Fibroblast of skin of right quadriceps (primary cell): ENCODE measurements around the gene CYSRT1.
"Not testable (repeated sequence)": the region's sequence is repeated elsewhere in the genome, so short reads cannot be mapped to it uniquely, and the experiment has no call there.

ENCODE experiments used
- DNase-seq: peaks from one replicate; pipeline ENCODE4 v3.0.0-alpha.2; 2013

The CYSRT1 gene

DNA sequence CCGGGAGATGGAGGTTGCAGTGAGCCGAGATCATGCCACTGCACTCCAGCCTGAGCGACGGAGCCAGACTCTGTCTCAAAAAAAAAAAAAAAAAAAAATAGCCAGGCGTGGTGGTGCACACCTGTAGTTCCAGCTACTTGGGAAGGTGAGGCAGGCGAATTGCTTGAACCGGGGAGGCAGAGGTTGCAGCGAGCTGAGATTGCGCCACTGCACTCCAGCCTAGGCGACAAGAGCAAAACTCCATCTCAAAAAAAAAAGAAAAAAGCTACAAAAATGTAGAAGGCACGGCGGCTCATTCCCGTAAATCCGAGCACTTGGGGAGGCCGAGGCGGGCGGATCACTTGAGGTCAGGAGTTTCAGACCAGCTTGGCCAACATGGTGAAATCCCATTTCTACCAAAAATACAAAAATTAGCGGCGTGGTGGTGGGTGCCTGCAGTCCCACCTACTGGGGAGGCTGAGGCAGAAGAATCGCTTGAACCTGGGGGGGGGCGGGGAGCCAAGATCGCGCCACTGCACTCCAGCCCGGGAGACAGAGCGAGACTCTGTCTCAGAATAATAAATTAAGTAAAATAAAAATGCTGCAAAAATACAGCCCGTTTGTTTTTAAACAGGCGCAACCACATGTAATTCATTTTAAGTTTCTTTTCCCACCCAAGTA is 14.7 kb downstream of the CYSRT1 start:
- not testable (repeated sequence) for DNase-seq

- DNase-seq, result peak; percentile 60
Observed at GRCh38 chr9:137240318-137240840, 15.4 kb downstream of the CYSRT1 start.

DNA sequence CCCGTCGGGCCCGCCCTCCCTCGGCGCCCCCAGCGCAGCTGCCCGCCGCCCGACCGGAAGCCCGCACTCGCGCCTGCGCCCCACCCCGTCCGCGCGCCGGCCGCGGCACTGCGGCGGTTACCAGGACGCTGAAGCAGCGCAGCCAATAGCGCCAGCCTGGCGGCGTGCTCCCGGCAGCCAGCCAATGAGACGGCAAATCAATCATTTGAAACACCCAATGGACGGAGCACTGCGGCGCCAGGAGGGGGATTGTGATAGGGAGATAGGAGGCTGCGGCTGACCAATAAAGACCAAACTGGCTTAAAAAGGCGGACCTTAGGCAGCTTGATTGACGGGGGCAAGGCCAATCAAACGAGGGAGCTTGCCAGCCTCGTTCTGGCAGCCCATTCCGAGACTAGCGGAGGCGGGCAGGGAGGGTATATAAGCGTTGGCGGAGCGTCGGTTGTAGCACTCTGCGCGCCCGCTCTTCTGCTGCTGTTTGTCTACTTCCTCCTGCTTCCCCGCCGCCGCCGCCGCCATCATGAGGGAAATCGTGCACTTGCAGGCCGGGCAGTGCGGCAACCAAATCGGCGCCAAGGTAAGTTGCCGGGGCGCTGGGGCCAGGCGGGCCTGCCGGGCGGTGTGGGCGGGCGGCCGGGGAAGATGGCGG is 16.0 kb downstream of the CYSRT1 start, which contains the start of gene TUBB4B:
TSS of gene TUBB4B (plus strand) at position 447 of the 649 bp plus-strand sequence. CDS start at position 521, 74 bp downstream.
- DNase-seq, result peak; percentile 100

- DNase-seq, result peak; percentile 48
Observed at GRCh38 chr9:137241490-137242268, 16.7 kb downstream of the CYSRT1 start.

GRCh38 chr9:137242269-137243203 is 17.6 kb downstream of the CYSRT1 start:
- DNase-seq, result no peak

DNA sequence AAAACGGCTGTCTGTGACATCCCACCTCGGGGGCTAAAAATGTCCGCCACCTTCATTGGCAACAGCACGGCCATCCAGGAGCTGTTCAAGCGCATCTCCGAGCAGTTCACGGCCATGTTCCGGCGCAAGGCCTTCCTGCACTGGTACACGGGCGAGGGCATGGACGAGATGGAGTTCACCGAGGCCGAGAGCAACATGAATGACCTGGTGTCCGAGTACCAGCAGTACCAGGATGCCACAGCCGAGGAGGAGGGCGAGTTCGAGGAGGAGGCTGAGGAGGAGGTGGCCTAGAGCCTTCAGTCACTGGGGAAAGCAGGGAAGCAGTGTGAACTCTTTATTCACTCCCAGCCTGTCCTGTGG is 18.3 kb downstream of the CYSRT1 start:
- not testable (repeated sequence) for DNase-seq

DNA sequence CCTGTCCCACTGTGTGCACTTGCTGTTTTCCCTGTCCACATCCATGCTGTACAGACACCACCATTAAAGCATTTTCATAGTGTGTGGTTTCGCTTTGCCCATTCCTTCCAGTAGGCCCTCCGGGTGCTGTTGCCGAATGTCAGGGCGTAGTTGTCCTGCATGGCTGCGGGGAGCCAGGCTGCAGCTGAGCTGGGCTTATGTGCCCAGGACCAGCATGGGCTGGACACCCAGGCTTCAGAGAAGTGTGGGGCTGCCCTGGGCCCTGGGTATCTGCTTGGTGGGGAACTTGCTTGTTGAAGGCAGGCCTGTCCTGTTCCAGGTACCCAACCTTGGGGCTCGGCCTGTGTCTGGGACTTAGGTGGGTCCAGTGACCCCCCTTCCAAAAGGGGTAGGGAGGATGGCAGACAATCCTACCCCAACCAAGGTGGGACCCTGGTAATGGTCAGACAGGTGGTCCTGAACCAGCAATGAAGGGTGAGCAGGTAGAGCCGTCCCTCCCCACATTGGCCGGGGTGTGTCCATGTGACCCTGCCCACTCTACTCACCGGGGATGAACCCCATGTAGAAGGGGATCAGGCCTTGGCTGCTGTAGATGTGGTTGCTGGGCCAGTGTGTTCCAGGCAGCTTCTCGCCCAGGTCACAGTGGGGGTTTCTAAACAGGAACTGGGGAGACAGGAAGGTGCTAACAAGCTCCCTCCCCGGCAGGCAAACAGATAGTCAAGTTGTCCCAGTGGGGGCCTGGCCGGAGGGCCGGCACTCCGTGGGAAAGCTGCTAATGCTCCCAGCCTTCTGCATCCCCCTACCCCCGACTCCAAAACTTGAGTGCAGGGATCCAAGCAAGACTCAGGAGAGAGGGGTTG is 18.9 kb downstream of the CYSRT1 start:
- DNase-seq, result no peak

DNA sequence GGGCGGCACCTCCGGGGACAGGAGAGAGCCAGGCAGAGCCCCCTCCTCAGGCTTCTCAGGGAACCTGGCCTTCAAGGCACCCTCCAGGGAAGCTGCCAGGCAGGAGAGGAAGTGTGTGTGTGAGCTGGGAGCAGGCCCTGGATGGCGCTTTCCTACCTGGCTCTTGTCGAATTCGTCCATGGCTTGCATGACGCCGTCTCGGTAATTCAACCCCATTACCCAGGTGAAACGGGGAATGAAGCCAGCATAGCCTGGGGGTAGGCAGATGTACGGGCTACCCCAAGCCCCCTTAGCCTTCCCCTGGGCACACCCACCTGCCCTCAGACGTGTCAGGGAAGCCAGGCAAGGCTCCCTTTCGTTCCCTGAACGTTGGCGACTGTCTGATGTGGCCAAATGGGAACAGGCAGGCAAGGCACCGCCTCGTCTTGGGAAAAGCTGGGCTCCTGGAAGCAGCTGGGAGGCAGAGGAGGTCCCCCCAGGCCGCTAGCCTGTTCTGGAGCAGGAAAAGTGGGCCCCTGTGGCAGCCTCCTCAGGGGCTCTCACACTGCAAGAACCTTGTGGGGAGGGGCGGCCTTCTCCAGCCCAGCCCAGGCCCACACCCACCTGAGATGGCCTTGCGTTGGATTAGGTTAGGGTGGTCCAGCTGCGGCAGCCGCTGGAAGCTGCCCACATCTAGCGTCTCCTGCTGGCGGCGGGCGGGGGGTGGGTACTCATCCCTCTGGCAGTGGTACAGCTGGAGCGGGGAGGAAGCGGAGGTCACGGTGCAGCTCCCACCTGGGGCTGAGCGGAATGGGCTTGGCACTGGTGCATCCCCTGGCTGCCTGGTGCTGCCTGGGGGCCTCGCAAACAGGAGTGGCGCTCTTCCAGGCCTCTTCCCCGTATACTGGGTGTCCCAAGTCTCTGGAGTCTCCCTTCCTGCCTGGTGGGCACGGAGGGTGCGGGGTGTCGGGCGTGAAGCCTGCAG is 19.8 kb downstream of the CYSRT1 start:
- no peak for DNase-seq

DNA sequence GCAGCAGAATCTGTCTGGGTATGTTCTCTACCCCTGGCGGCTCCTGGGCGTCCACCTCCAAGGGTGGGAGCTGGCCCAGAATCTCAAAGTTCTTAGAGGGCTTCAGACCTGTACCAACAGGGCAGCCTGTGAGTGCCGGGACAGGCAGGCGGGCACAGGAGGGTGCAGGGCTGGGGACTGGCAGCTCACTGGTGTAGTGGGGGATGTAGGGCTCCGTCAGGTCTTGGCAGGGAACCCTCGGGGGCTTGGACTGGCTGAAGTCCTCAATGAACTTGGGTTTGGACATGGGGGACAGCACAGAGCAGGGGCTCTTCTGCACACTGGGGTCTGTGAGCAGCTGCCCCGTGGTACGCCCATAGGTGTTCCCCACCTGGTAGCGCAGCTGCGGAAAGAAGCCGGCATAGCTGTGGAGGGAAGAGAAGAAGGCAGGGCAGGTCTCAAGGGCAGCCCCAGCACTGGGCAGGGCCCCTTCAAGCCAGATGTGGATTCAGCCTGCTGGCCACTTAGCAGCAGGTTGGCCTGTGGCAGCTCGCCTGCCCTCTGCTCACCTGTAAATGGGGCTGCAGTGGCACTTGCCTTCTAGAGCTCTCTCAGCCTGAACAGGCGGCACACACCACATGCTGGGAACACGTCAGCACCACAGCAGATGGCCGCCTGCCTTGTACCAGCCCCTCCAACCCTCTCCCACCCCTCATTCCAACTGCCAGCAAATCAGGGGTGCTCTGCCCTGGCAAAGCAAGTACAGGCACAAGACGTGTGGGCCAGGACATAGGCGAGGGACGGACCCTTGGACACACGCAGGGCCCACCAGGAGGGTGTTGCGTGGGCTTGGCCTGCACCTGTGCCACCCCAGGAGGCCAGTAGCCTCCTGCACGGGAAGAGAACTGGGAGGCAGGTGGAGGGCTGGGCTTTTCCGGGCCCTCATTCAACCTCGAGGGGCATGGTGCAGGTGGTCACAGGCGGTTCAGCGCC is 20.8 kb downstream of the CYSRT1 start:
- DNase-seq, result no peak

- no peak for DNase-seq
Observed at GRCh38 chr9:137247135-137247915, 22.4 kb downstream of the CYSRT1 start.

GRCh38 chr9:137247916-137248175 is 22.9 kb downstream of the CYSRT1 start:
- no peak for DNase-seq

GRCh38 chr9:137250329-137251193 is 25.6 kb downstream of the CYSRT1 start:
- no peak for DNase-seq

DNA sequence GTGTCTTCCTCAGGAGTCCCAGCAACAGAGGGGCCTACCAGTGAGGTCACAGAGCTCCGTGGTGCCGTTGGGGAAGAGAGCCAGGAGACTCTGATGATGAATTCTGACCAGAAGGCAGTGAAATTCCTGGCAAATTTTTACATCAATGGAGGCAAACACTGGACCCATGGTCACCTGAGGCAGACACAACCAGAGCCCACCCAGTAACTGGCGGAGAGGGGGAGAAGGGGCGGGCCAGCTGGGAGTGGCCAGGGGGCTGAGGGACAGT is 26.2 kb downstream of the CYSRT1 start, which contains the start of gene STPG3:
TSS of gene STPG3 (plus strand) at position 93 of the 268 bp plus-strand sequence. CDS start at position 94, 1 bp downstream.
- no peak for DNase-seq

GRCh38 chr9:137251490-137252268 is 26.7 kb downstream of the CYSRT1 start:
- no peak for DNase-seq

GRCh38 chr9:137252555-137253506 is 27.9 kb downstream of the CYSRT1 start:
- no peak for DNase-seq
